Panc1 (cell line): ENCODE data around the gene TJP3.

Experiments
- POLR2AphosphoS5 ChIP-seq: IDR thresholded peaks from 2 replicates; pipeline ENCODE4 v1.6.1; 2012; ENCODE audit warnings: mild to moderate bottlenecking, low read depth, low read length, moderate library complexity
- REST ChIP-seq, 2 experiments: IDR thresholded peaks; 2 replicates each; pipeline ENCODE4 v1.6.1; 2011 to 2012; ENCODE audit warnings: low read depth in 2 of 2, control low read depth in 1 of 2, low read length in 1 of 2, mild to moderate bottlenecking in 1 of 2, moderate library complexity in 1 of 2; ENCODE audit not compliant: insufficient read depth in 1 of 2
- SIN3A ChIP-seq: IDR thresholded peaks from 2 replicates; pipeline ENCODE4 v1.6.1; 2012; ENCODE audit warnings: low read depth, mild to moderate bottlenecking, low read length, moderate library complexity, borderline replicate concordance; ENCODE audit not compliant: insufficient read depth
- TCF7L2 ChIP-seq: IDR thresholded peaks from 2 replicates; pipeline ENCODE4 v1.6.1; 2011; ENCODE audit warnings: mild to moderate bottlenecking, low read depth, low read length, inconsistent platforms
- TF ChIP-seq, protein P1 (sequence below): fragments of 450-650 bp; IDR thresholded peaks from 2 replicates; pipeline ENCODE4 v1.5.1; 2017; ENCODE audit warnings: mild to moderate bottlenecking

DNA sequence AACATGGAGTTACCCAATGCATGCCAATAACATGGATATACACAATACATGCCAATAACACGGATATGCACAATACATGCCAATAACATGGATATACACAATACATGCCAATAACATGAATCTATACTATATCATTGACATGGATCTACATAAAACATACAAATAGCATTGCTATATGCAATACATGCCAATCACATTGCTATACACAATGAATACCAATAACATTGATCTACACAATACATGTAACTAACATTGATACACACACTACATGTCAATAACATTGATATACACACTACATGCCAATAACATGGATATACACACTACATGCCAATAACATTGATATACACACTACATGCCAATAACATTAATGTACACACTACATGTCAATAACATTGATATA lies 7.0 kb upstream of the TJP3 start:
- TF ChIP-seq, protein P1, sequence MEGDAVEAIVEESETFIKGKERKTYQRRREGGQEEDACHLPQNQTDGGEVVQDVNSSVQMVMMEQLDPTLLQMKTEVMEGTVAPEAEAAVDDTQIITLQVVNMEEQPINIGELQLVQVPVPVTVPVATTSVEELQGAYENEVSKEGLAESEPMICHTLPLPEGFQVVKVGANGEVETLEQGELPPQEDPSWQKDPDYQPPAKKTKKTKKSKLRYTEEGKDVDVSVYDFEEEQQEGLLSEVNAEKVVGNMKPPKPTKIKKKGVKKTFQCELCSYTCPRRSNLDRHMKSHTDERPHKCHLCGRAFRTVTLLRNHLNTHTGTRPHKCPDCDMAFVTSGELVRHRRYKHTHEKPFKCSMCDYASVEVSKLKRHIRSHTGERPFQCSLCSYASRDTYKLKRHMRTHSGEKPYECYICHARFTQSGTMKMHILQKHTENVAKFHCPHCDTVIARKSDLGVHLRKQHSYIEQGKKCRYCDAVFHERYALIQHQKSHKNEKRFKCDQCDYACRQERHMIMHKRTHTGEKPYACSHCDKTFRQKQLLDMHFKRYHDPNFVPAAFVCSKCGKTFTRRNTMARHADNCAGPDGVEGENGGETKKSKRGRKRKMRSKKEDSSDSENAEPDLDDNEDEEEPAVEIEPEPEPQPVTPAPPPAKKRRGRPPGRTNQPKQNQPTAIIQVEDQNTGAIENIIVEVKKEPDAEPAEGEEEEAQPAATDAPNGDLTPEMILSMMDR = no peak
- no peak for TF ChIP-seq REST (IDR thresholded peaks at IDR 0.05; ENCODE audit: insufficient read depth in 1 of 2, low read depth in 2 of 2, low read length in 1 of 2)
- no peak for TF ChIP-seq POLR2AphosphoS5
- TF ChIP-seq TCF7L2 = no peak
- no peak for TF ChIP-seq SIN3A
